ENCODE data around the gene CFAP410.

Gene CFAP410

GRCh38 chr21:44338971-44339910, at the start of gene CFAP410:
TSS of gene CFAP410 (minus strand) at chr21:44339390. CDS start at chr21:44339194, 196 bp downstream.
- H3K9me3 ChIP-seq (ENCODE audit: low read length) = no peaks in the 10 kb centered on the region
- peaks cover 10% of the 10 kb centered on the region; the same call in 1 of the 2 replicates for H3K36me3 ChIP-seq (ENCODE audit: insufficient read depth, low read length)
- H3K27me3 ChIP-seq (ENCODE audit: insufficient read depth, low read length) = no peaks in the 10 kb centered on the region; the same call in 1 of the 2 replicates
- TF ChIP-seq CTCF (IDR thresholded peaks at IDR 0.05; ENCODE audit: low read length) (no peak), EZH2 (IDR thresholded peaks at IDR 0.05; ENCODE audit: borderline replicate concordance, low read length) (no peak)
- peak within 1 kb of the TSS; percentile 86 for H3K4me3 ChIP-seq (ENCODE audit: low read depth, low read length, poor library complexity, severe bottlenecking)
- H3K4me1 ChIP-seq (ENCODE audit: insufficient read depth, low read length, severe bottlenecking) = peaks cover 15% of the 10 kb centered on the region
- no peaks in the 10 kb centered on the region for H3K9me2 ChIP-seq (ENCODE audit: low read depth, low read length)
- H3K9ac ChIP-seq (ENCODE audit: low read length) = peak within 1 kb of the TSS; percentile 85
- no peaks in the 10 kb centered on the region for H4K20me1 ChIP-seq (ENCODE audit: insufficient read depth, low read length)
- peaks cover 4% of the 10 kb centered on the region; the same call in 1 of the 2 replicates for H3F3A ChIP-seq (ENCODE audit: insufficient read depth, low read length)
- H2AFZ ChIP-seq (ENCODE audit: low read length) = no peak within 1 kb of the TSS
- H3K79me2 ChIP-seq (ENCODE audit: insufficient read depth, low read length) = no peaks in the 10 kb centered on the region
- H3K27ac ChIP-seq (ENCODE audit: low read depth, low read length, poor library complexity, severe bottlenecking) = peak within 1 kb of the TSS; percentile 74
- H3K4me2 ChIP-seq (ENCODE audit: low read length) = peak within 1 kb of the TSS; percentile 82

- Histone ChIP-seq H3K4me1 (ENCODE audit: insufficient read depth, low read length, severe bottlenecking) (no peaks in the 10 kb centered on the region), H3K9me3 (ENCODE audit: low read length) (peaks cover 6% of the 10 kb centered on the region), H3K4me2 (ENCODE audit: low read length) (no peak overlapping the region), H3K36me3 (ENCODE audit: insufficient read depth, low read length) (no peaks in the 10 kb centered on the region; the same call in 1 of the 2 replicates), H3K27ac (ENCODE audit: low read depth, low read length, poor library complexity, severe bottlenecking) (no peak overlapping the region), H3K9ac (ENCODE audit: low read length) (no peak overlapping the region), H3K9me2 (ENCODE audit: low read depth, low read length) (no peaks in the 10 kb centered on the region), H4K20me1 (ENCODE audit: insufficient read depth, low read length) (no peaks in the 10 kb centered on the region), H3K27me3 (ENCODE audit: insufficient read depth, low read length) (no peaks in the 10 kb centered on the region; the same call in 1 of the 2 replicates), H3K79me2 (ENCODE audit: insufficient read depth, low read length) (no peaks in the 10 kb centered on the region), H3K4me3 (ENCODE audit: low read depth, low read length, poor library complexity, severe bottlenecking) (no peak overlapping the region), H3F3A (ENCODE audit: insufficient read depth, low read length) (no peaks in the 10 kb centered on the region), H2AFZ (ENCODE audit: low read length) (no peak overlapping the region)
- no peak for TF ChIP-seq CTCF (IDR thresholded peaks at IDR 0.05; ENCODE audit: low read length)
- no peak for TF ChIP-seq EZH2 (IDR thresholded peaks at IDR 0.05; ENCODE audit: borderline replicate concordance, low read length)
These were observed 45.8 kb upstream of the CFAP410 start for GRCh38 chr21:44384968-44385367.

GRCh38 chr21:44383216-44383615, 44.0 kb upstream of the CFAP410 start:
- H3K79me2 ChIP-seq (ENCODE audit: insufficient read depth, low read length) = no peaks in the 10 kb centered on the region
- no peak overlapping the region for H2AFZ ChIP-seq (ENCODE audit: low read length)
- H3K9me3 ChIP-seq (ENCODE audit: low read length) = peaks cover 6% of the 10 kb centered on the region

More at GRCh38 chr21:44383216-44383615, 44.0 kb upstream of the CFAP410 start:
- Histone ChIP-seq H3F3A (ENCODE audit: insufficient read depth, low read length) (no peaks in the 10 kb centered on the region), H3K36me3 (ENCODE audit: insufficient read depth, low read length) (no peaks in the 10 kb centered on the region; the same call in 1 of the 2 replicates), H3K27me3 (ENCODE audit: insufficient read depth, low read length) (no peaks in the 10 kb centered on the region; the same call in 1 of the 2 replicates), H4K20me1 (ENCODE audit: insufficient read depth, low read length) (no peaks in the 10 kb centered on the region), H3K27ac (ENCODE audit: low read depth, low read length, poor library complexity, severe bottlenecking) (no peak overlapping the region), H3K9me2 (ENCODE audit: low read depth, low read length) (no peaks in the 10 kb centered on the region), H3K4me3 (ENCODE audit: low read depth, low read length, poor library complexity, severe bottlenecking) (no peak overlapping the region), H3K9ac (ENCODE audit: low read length) (no peak overlapping the region), H3K4me1 (ENCODE audit: insufficient read depth, low read length, severe bottlenecking) (no peaks in the 10 kb centered on the region), H3K4me2 (ENCODE audit: low read length) (no peak overlapping the region)
- no peak for TF ChIP-seq EZH2 (IDR thresholded peaks at IDR 0.05; ENCODE audit: borderline replicate concordance, low read length)
- TF ChIP-seq CTCF (IDR thresholded peaks at IDR 0.05; ENCODE audit: low read length) = no peak
